Ovary (tissue), 9 donors: ENCODE data around the gene KLHL12. TPM values are rescaled to one million over a fixed set of nuclear protein-coding genes. Genes with fewer than 3 reads are reported as not detected.

Source experiments
- DNase-seq, 5 donors: peaks; one replicate each; pipeline ENCODE4 v3.0.0-alpha.2; 2019 to 2020
- H3K27ac ChIP-seq, 2 donors: fragments of 200-600 bp; one replicate each; pipeline versions ENCODE4 v1.5.1 to v1.8.0; 2019 to 2022
- H3K27me3 ChIP-seq: fragments of 200-600 bp; one replicate; pipeline ENCODE4 v1.8.0; 2022
- H3K36me3 ChIP-seq: fragments of 200-600 bp; sonication (generic); one replicate; pipeline ENCODE4 v1.5.1; 2019
- H3K4me1 ChIP-seq: one replicate; pipeline ENCODE4 v1.8.1; 2013; ENCODE audit warnings: mild to moderate bottlenecking, moderate library complexity; ENCODE audit not compliant: insufficient read depth
- H3K4me3 ChIP-seq: fragments of 200-600 bp; sonication (generic); one replicate; pipeline ENCODE4 v1.5.1; 2017
- H3K9me3 ChIP-seq, 2 donors: fragments of 200-600 bp in 1 of 2; sonication (generic) in 1 of 2; one replicate each; pipeline versions ENCODE4 v1.5.1 to v1.8.1; 2013 to 2019; ENCODE audit warnings: mild to moderate bottlenecking in 1 of 2, moderate library complexity in 1 of 2
- CTCF ChIP-seq, 3 donors: fragments of 450-650 bp in 2 of 3; fragments of 200-600 bp in 1 of 3; IDR thresholded peaks; one replicate each; pipeline versions ENCODE4 v1.5.1 to v1.8.0; 2016 to 2022; ENCODE audit warnings: antibody characterized with exemption in 3 of 3, mild to moderate bottlenecking in 1 of 3
- EP300 ChIP-seq: sonication (generic); formaldehyde crosslinking; IDR thresholded peaks from one replicate; pipeline ENCODE4 v1.6.1; 2017; ENCODE audit warnings: antibody characterized with exemption
- POLR2A ChIP-seq: fragments of 450-650 bp; IDR thresholded peaks from one replicate; pipeline ENCODE4 v1.6.1; 2017; ENCODE audit warnings: antibody characterized with exemption, mild to moderate bottlenecking, moderate library complexity
- WGBS, 3 donors: extraction: QIAGEN DNeasy Blood & Tissue Kit in 1 of 3; methylation state at CpG; one replicate each; pipeline versions ENCODE4 v1.1.5 to v1.1.7; 2013 to 2017; 5-methylcytosine and 5-hydroxymethylcytosine counted together
- intact Hi-C, 4 donors: fragments of 100-400 bp; cut with DNase I; formaldehyde crosslinking; loops; one replicate each; pipeline versions ENCODE4 v1.11.0 to v1.15.1; 2022 to 2023
- polyA plus RNA-seq, 2 donors: library from polyadenylated mRNA; stranded (reverse); fragments of 200-250 nt in 1 of 2; fragments of 350-450 nt in 1 of 2; fragmentation: Illumina TruSeq in 1 of 2; extraction: RNeasy Lipid Tissue Mini Kit (QIAGEN cat#74804) in 1 of 2; gene quantifications; one replicate each; pipeline ENCODE4 v1.2.3, GENCODE V29; 2013 to 2014
- total RNA-seq, 7 donors: library from RNA; depleted of rRNA in 2 of 7; stranded (reverse); fragments of >200 nt in 2 of 7; fragmentation: NEBNext Ultra II Directional in 3 of 7; extraction: Animal tissue kit (Norgen Biotek cat#: 25700) in 3 of 7; gene quantifications; one replicate each; pipeline versions ENCODE4 v1.1.0 to v1.2.4, GENCODE V29; 2016 to 2023
- donor health status: DM: no; HTN: no; CAD: no; lungs with moderate emphysema.
- donor health status: DM: no; HTN: no; CAD: no.
- donor health status: Bipolar disorder and iron deficiency.
- donor health status: DM: yes; HTN: yes; CAD: no.
- donor health status: DM: no; HTN: no; CAD: no.
- donor health status: DM: yes; HTN: yes; CAD: no.

The KLHL12 gene
- total and polyA plus RNA-seq, 9 donors: 11.2 to 29.7 (median 20.1) TPM

GRCh38 chr1:202850593-202851362 is 76.3 kb downstream of the KLHL12 start:
- no peak for DNase-seq
- Histone ChIP-seq H3K27ac (no peak overlapping the region), H3K9me3 (no peaks in the 10 kb centered on the region), H3K4me3 (no peak overlapping the region), H3K36me3 (no peaks in the 10 kb centered on the region), H3K27me3 (no peaks in the 10 kb centered on the region), H3K4me1 (no peaks in the 10 kb centered on the region)
- TF ChIP-seq POLR2A: no peak
- no peak for TF ChIP-seq CTCF (IDR thresholded peaks at IDR 0.05)
- TF ChIP-seq EP300: no peak
- intact Hi-C loops: no loop called here
- 87 to 91% (median 90%) methylated on average over 7 of the region's 7 CpGs for WGBS, 3 donors

- no peak overlapping the region for H3K27ac ChIP-seq
- DNase-seq: no peak
- H3K4me1 ChIP-seq: no peaks in the 10 kb centered on the region
- intact Hi-C loops: no loop called here
- H3K36me3 ChIP-seq: no peaks in the 10 kb centered on the region
- H3K9me3 ChIP-seq: no peaks in the 10 kb centered on the region
- H3K4me3 ChIP-seq: no peak overlapping the region
- WGBS, 3 donors: 43 to 61% (median 57%) methylated on average over 2 of the region's 2 CpGs
- no peak for TF ChIP-seq EP300
- TF ChIP-seq CTCF (IDR thresholded peaks at IDR 0.05): no peak
- TF ChIP-seq POLR2A: no peak
- H3K27me3 ChIP-seq: no peaks in the 10 kb centered on the region
Observed at GRCh38 chr1:202848191-202848542, 78.9 kb downstream of the KLHL12 start.

GRCh38 chr1:202844935-202845334 is 82.1 kb downstream of the KLHL12 start:
- no peaks in the 10 kb centered on the region for H3K36me3 ChIP-seq
- no peak overlapping the region for H3K4me3 ChIP-seq
- H3K4me1 ChIP-seq: no peaks in the 10 kb centered on the region
- intact Hi-C loops: no loop called here
- WGBS, 3 donors: 29 to 46% (median 32%) methylated on average over 6 of the region's 6 CpGs
- H3K27me3 ChIP-seq: no peaks in the 10 kb centered on the region
- TF ChIP-seq CTCF (IDR thresholded peaks at IDR 0.05) (no peak), POLR2A (no peak), EP300 (no peak)
- H3K9me3 ChIP-seq: no peaks in the 10 kb centered on the region
- no peak overlapping the region for H3K27ac ChIP-seq
- DNase-seq: no peak

GRCh38 chr1:202844259-202844658 is 82.8 kb downstream of the KLHL12 start:
- Histone ChIP-seq H3K27ac (no peak overlapping the region), H3K36me3 (no peaks in the 10 kb centered on the region), H3K9me3 (no peaks in the 10 kb centered on the region), H3K4me1 (no peaks in the 10 kb centered on the region), H3K27me3 (no peaks in the 10 kb centered on the region), H3K4me3 (no peak overlapping the region)
- no peak for DNase-seq
- no peak for TF ChIP-seq POLR2A
- TF ChIP-seq CTCF (IDR thresholded peaks at IDR 0.05): no peak
- TF ChIP-seq EP300: no peak
- WGBS, 3 donors: 80 to 96% (median 89%) methylated on average over 5 of the region's 5 CpGs
- intact Hi-C loops: no loop called here
